Frontal cortex (tissue), 4 donors: ENCODE measurements around the gene GNB2. TPM values are rescaled to one million over a fixed set of nuclear protein-coding genes. Genes with fewer than 3 reads are reported as not detected.

Experiments
- DNase-seq, 2 donors: peaks; one replicate each; pipeline ENCODE4 v3.0.0; 2012; ENCODE audit warnings: low spot score in 2 of 2
- FAIRE-seq: peaks from 2 replicates; lab custom pipeline; 2012; peaks lifted over from hg19 to GRCh38; lab: Jason Lieb, UNC
- total RNA-seq: library from RNA; depleted of rRNA; stranded (reverse); fragments of >200 nt; gene quantifications from one replicate; pipeline ENCODE4 v1.2.3, GENCODE V29; 2014
- donor health status: control.
- donor health status: control.
- donor health status: control.

The GNB2 gene
- total RNA-seq, 1 donor from 2014 or later = 72.6 TPM

DNA sequence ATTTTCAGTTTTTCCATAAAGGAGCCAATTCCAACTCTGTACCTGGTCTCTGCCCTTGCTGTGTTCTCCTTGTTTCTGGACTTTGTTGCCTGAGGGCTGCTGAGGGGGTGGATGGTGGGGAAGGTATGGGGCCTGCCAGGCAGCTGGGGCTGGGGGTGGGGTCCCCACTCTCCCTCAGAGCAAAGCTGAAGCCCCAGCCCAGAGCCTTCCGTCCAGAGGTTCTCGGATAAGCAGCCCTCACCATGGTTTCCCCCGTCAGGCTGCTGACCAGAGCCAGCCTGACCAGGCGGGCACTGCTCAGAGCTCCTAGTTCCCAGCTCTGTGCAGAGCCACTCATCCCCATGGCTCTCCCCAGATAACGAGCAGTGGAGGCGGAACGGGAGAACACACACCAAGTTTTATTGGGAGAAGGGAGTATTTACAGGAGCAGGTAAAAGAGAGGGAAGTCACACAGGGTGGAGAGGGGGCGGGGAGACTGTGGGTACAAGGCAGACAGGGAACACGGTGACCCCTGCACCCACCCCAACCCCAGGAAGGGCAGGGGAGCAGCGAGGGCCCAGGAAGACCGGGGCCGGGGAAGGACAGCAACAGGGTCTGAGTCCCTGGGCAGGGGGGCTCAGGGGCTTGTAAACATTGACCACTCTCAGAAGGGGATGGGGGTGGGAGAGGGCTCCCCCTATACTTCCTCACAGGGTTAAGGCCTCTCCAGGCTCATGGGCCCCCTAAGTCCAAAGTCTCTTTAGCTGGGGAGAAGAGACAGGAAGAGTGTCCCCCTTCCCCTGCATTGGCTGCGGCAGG lies 5.8 kb downstream of the GNB2 start:
- DNase-seq = peak; percentile 18 to 46
- FAIRE-seq = no peak

DNA sequence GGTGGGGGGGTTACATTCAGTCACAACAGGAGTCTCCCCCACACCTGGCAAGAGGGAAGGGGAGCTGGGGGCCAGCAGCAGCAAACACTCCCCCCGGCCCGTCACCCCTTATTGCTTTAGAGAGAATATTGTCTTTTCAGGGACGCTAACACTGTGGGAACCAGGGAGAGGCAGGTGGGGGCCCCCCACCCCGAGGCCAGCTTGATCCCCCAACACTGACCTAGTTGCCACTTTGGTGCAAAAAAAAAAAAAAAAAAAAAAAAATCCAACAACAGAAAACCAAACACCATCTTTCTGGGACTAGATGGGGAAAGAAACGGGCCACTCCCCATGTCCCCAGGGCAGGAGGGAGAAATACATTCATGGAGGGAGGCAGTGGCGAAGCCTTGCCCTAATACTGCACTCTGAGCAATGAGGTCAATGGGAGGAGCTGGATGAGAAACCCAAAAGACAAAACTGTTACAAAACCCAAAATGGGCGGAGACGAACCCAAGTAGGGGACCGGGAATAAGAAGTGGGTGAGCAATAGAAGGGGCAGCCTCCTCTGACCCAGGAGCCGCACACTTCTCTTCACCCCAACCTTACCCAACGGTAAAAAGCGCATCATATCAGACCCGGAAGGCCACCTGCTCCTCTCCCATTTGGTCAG lies 6.5 kb downstream of the GNB2 start:
- DNase-seq (peak; percentile 47 to 58), FAIRE-seq (no peak)

DNA sequence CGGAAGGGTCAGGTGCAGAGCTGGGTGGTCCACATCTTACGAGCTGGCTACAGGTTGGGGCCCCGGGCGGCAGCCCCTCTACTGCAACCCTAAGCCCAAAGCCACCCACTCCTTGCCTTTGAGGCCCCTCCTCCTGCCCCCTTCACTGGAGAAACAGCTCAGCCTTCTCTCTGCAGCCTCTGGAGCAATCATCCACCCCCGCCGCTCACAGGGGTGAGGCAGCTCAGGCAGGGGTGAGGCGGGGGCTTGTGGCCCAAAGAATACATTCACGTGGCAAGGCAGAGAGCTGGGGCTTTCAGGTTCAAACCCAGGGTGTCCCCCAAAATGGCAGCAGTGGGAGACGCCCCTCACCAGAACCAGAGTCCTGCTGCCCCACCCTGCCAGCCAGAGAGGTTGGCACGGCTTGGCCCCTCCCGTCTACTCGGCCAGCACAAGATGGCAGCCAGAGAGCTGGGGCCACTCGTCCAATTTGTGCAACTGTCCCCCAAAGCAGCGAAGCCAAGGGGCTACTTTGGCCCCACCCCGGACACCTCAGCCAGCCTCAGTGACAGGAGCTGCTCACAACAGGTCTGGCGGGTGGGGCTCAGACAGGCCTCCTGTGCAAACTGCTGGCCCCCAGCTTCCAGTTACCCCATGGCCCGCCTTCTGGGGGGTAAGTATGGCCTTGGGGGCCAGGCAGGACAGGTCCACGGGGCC lies 7.2 kb downstream of the GNB2 start:
- peak; percentile 16 to 30 for DNase-seq
- FAIRE-seq = no peak

DNA sequence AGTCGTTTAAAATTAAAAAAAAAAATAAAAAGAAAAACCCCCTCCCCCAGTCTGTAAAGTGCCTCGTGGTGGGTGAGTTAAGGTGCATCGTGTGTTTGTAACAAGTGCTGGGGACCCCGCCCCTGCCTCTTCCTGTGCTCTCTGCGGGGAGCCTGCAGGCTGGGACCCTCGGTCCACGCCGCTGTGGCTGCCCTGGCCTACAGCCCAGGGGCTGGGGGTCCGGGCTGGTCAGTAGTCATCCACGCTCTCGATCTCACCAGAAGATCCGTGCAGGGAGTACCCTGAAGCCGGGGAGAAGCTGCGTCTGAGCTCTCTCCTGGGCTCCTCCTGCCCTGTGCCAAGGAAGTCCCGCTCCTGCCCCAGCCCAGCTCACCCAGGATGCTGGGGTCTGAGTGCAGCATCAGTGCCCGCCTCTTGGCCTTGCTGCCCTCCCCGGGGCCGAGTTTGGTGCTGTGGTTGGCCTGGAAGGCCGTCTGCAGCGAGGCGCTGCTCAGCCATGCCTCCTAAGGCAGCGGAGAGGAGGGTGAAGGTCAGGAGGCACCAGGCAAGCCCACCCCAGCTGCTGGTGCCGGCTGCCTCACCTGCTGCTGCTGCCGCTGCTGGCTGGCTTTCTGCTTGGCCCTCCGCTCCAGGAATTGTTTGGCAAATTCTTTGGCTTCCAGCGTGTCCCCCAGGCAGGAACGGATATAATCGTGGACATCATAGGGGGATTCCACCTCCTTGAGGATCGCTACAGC lies 8.1 kb downstream of the GNB2 start:
- DNase-seq (peak; percentile 13 to 26), FAIRE-seq (no peak)

DNA sequence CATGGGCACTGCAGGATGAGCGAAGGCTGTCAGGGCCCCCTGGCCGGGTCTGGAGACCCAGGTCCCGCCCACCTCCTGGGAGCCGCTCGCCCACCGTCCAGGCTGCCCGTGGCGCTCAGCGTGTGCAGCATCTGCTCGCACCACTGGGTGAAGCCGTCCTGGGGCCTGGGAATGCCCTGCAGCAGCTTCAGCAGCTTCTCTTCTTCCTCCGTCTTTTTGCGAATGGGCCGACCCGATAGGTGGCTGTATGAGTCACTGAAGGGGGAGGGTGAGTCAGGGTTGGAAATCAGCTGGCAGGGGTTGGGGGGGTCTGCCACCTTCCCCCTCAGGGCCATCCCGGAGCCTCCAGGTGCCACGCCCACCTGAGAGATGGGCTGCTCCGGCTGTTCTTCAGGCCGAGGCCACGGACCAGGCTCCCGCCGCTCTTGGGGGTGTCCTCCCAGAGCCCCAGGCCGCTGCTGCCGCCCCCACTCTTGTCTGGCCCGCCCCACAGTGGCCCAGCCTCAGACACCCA lies 8.7 kb downstream of the GNB2 start:
- FAIRE-seq = no peak
- peak in 1 of 2 donors; percentile 36 for DNase-seq

DNA sequence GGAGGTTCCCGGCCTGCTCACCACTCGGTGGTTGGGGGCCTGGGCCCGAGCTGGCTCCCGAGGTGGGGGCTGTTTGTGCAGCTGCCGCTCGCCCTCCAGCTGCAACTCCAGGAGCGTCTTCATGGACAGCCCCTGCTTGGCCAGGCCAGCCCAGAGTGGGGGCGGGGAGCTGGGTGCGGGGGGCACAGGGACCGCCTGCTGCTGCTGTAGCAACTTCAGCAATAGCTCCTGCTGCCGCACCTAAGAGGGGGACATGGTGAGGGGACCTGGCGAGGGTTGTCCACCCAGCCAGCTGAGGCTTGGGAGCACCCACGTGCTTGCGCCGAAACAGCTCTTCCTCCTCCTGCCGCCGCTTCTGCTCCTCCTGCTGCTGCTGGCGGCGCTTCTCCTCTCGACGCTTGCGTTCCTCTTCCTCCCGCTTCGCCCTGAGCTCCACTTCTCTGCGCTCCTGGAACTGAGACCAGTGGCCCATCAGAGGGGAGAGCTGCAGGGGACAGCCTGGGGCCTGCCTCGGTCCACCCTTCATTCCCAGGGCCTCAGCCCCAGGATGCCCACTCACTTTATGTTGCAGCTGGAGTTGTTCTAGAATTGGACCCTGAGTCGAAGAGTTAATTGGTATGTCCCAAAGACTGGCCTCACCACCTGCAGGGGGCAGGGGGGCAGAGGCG lies 9.6 kb downstream of the GNB2 start:
- DNase-seq = peak; percentile 20 to 27
- FAIRE-seq = no peak

DNA sequence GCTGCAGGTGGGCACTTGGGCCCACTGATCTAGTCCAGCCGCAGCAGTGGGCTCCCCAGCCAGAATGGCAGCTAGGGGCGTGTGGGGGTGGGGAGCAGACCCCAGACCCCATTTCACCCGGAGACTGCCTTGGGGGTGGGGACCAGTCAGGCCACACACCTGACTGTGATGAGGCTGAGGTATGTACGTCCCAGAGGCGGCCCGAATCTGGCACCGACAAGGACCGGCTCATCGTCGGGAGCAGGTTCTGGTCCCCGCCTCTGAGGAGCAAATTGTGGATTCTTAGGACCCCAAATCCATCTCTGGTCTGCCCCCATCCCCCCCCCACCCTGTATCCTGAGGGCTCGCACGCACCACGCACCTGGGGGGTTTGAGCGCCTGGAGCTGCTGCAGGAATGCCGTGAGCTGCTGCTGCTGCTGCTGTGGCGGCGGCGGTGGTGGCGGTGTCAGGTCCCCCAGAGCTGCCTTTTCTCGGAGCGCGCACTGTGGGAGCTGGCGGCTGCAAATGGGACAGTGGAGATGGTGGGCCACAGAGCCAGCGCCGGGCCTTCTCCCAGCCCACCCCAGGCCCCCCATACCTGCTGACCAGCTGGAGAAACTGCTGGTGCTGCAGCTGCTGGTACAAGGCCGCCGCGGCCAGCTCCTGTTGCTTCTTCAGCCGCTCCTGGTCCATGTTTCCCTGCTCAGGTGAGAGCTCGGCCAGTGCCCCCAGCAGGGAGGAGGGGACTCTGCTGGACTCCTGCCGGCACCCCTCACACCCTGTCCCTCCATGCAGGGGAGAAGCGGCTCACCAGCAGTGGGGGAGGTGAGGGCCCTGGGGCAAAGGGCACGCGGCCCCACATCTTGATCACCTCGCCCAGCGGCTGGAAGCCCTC lies 10.4 kb downstream of the GNB2 start:
- FAIRE-seq = no peak
- DNase-seq = peak; percentile 16 to 27

DNA sequence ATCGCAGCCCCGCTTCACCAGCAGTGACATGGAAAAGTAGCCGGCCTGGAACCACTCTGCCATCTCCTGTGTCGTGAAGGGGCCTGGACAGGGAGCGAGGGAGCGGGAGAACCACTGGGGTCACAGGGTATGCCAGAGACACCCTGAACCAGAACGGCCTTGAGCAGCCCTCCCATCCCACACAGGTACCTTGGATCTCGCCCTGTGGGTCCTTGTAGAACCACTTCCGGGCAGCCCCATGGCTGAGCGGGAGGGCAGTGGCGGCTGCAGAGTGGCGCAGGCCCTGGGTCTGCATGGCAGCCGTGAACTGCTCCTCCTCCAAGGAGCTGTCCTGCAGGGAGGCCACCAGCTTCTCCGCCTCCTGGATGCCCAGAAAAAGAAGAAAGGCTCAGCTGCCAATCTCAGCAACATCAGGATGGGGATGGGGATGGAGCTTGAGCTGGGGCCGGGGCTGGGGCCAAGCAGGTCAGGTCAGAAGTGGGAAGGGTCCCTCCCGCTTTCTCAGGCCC lies 11.0 kb downstream of the GNB2 start:
- FAIRE-seq (no peak), DNase-seq (peak in 1 of 2 donors; percentile 28)

DNA sequence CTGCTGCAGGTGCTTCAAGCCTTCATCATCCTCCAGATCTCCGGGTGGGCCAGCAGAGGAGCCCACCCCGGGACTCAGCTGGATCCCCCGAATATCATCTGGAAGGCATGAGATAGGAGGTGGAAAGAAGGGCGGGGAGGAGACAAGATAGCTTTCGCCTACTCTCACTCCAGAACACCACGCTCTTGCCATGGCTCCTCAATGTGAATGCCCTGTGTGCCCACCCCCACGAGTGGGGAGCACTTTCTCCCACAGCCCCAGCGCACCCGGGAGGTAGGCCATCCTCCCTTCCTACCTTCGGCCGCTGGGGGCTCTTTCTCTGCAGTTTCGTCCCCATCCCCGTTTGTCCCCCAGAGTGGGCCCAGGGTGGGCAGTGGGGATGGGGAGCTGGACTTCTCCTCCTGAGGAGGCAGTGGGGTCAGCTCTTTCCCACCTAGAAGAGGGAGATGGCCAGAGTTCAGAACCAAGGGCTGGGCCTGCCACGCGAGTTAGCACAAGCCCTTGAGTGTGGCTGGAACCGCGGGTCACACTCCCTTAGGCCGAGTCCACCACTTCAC lies 11.6 kb downstream of the GNB2 start:
- DNase-seq (peak; percentile 11 to 30), FAIRE-seq (no peak)

DNA sequence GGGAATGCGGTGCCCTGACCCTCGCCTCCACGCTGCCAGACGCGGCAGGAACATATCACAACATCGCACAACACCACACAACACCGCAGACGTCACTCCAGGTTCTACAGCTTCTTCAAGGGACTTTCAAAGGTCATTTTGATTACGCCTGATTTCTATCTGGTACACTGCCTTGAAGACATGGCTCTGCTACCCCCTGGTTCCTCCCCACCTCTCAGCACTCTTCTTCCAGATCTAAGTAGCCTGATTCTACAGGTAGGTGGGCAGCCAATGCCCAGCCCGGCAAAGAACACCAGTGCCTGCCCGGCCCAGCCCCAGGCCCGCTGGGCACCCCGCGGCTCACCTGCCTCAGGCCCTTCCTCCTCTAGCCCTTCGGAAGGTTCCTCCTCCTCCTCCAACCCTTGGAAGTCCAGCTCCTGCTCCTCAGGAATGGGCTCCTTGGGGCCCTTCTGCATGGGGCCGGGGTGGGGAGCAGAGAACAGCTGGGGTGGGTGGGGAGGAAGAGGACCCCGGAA lies 12.1 kb downstream of the GNB2 start:
- FAIRE-seq (no peak), DNase-seq (peak in 1 of 2 donors; percentile 16)

DNA sequence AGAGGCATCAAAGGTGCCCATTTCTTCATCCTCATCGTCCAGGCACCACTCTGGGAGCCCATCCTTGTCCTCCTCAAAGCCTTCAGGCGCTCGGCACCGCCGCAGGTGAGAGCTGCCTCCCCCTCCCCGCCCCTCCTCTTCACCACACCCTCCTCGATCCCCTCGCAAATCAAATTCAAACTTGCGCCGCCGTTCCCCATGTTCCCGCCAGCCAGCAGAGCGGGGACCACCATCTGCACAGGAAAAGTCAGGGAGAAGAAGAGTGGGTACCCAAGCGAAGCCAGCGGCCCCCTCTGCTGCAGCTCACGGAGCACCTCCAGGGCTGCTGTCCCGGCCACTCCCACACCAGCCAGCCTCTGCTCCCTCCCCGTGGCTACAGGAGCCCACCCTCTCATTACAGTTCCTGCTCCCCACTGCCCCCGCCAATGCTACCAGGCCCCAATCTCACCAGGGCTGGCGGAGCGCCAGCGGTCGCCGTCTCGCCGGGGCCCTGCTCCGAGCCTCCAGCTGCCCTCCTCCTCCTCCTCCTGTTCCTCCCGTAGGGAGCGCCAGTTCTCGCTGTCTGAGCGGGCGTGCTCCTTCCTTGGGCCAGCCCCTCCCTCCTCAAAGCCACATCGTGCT lies 12.8 kb downstream of the GNB2 start:
- no peak for DNase-seq
- FAIRE-seq = no peak

DNA sequence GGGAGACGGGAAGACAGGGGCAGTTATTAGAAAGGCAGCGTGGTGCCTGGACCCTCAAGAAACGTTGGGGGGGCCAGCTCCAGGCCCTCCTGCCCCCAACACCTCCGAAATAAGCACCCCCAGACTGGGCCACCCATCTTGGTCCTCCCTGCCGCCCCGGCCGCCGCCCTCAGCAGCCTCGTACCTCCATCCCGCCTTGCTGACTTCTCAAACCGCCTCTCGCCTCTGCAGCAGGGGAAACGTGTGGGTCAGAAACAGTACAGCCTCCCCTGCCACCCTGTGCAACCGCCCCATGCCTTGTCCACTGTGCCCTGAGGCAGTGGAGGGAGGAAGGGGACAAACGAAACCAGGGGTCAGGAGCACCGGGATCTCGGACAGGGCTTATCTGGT lies 13.3 kb downstream of the GNB2 start:
- DNase-seq (no peak), FAIRE-seq (no peak)

DNA sequence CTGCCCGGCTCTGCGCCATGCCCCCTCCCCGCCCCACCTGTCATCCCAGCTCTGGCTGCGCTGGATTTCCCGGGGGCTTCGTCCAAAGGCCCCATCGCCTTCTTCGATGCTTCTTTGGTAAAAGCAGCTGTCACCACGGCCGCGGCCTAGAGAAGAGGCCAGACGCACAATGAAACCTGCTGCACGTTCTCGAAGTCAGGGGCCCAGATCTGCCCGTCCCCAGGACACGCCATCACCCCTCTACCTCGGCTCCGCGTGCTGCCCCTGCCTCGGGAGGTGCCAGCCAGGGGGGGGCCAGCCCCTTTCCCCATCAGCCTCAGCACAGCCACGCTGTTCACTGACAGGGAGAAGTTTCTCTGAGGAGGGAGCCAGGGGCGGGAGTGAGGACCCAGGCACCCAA lies 13.7 kb downstream of the GNB2 start:
- FAIRE-seq = no peak

DNA sequence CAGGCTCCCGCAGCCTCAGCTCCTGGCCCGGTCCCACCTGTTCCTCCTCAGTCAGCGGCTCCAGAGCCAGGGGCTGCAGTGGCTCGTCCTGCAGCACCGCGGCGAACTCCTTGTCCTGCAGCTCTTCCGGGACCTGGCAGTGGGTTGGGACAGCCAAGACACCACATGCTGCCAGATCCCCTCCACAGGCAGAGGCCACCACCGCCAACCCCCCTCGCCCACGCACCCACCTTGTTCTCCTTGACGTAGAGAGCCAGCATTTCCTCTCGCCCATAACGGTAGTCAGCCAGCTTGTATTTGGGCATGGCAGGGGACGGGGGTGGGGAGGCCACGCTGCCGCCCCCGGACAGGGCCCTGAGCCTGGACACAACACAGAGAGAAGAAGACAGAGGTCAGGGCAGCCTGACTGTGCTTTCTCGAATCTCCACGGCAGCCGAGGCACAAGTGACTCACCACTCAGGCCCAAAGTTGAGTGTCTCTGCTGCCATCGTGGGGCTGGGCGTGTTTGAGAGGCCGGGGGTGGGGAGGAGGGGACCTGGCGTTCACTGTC lies 14.3 kb downstream of the GNB2 start:
- FAIRE-seq (no peak), DNase-seq (no peak)

More for the DNA sequence above, 13.7 kb downstream of the GNB2 start:
- no peak for DNase-seq

DNA sequence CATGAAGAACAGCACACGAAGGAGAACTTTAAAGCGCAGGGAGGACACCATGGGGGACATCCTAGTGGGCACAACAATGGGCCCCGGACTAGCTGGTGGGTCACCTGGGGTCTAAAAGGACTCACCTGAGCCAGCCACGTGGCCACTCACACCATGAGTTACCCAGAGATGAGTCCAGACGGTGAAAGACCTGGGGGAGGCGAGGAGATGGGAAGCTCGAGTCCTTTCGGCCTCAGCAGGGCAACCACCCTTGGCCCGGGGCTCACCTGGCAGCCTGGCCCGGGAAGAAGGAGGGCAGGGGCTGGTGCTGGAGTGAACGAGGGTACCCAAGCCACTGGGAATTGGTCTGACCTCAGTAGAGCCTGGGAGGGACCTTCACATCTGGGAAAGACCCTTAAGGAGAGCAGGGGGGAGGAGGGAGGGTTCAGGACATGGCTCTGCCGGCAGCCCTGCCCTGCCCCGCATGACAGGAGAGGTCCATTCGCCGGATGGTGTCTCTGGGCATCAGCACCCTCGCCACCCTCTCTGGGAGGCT lies 14.9 kb downstream of the GNB2 start:
- FAIRE-seq = no peak
- DNase-seq = no peak

DNA sequence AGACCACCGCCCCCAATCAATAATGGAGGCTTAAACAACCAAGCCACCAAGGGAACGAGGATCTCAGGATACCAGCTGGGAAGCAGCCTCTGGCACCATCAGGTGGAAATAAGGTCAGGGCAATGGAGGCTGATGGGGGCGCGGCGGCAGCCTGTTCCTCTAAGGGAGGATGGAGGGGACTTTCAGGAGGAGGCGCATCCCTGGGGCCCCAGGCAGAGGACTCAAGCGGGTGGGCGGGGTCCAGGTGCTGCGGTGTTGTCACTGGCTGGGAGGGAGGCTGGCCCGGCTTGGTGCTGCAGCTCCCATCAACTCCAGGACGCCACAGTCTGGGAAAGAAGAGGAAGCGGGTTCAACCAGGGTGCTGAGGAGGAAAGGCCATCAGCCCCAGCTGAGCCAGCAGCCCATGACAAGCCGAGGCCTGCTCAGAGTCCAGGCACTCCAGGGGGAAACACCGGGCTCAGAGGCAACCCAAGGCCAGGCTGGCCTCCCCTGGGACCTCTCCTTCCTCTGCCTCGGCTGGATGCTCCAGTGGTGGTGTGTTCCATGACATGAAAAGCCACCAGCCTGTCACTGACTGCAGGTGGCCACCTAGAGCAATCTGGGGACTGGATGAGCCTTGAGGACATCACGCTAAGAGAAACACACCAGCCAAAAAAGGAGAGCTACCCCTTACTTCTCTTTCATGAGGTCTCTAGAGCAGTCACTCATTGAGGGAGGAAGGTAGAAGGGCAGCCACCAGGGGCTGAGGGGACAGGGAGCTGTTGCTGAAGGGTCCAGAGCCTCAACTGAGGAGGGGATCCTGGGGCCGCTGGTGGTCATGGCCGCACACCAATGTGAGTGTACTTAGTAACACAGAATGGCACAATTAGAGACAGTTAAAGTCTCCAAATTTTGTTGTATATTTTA lies 15.9 kb downstream of the GNB2 start:
- DNase-seq (no peak), FAIRE-seq (no peak)
